ENCODE data around the gene USP43. TPM values are rescaled to one million over a fixed set of nuclear protein-coding genes. Genes with fewer than 3 reads are reported as not detected.

Gene USP43
- total and polyA plus RNA-seq, 2 donors (not counting 1 experiment from before 2014, with no cell fraction given), result 0.16 to 0.30 TPM

- Mint-ChIP-seq H3K4me3 (no peak overlapping the region), H3K9me3 (ENCODE audit: insufficient read depth) (no peaks in the 10 kb centered on the region), H3K27me3 (peaks cover 9% of the 10 kb centered on the region), H3K27ac (no peak overlapping the region), H3K4me1 (peaks cover 1% of the 10 kb centered on the region)
- WGBS (ENCODE audit: insufficient coverage), result 81% methylated on average over 6 of the region's 7 CpGs
- Histone ChIP-seq H3K27ac (ENCODE audit: low read length in 2 of 2) (no peak overlapping the region), H2AFZ (ENCODE audit: insufficient read depth, low read depth, low read length, poor library complexity, severe bottlenecking) (no peak overlapping the region), H3K9ac (ENCODE audit: low read length) (no peak overlapping the region), H3K4me1 (ENCODE audit: control insufficient read depth in 2 of 2, insufficient read depth in 2 of 2, low read length in 2 of 2) (no peaks in the 10 kb centered on the region), H3K27me3 (replicated peaks in 1 of 4; ENCODE audit: control extremely low read depth in 1 of 4, control insufficient read depth in 3 of 4, insufficient read depth in 4 of 4, low read length in 3 of 4) (peaks cover 0 to 2% (median 0%) of the 10 kb centered on the region in 4 experiments), H3K36me3 (replicated peaks in 1 of 2; ENCODE audit: control extremely low read depth in 1 of 2, control insufficient read depth in 1 of 2, extremely low read depth in 1 of 2, insufficient read depth in 2 of 2, low read length in 1 of 2) (no peaks in the 10 kb centered on the region), H4K20me1 (ENCODE audit: control insufficient read depth, insufficient read depth, low read length, poor library complexity, severe bottlenecking) (no peaks in the 10 kb centered on the region), H3K4me2 (replicated peaks; ENCODE audit: low read depth, low read length, poor library complexity, severe bottlenecking) (no peak overlapping the region), H3K79me2 (ENCODE audit: control insufficient read depth, insufficient read depth, low read length) (no peaks in the 10 kb centered on the region), H3K9me3 (ENCODE audit: control extremely low read depth in 1 of 3, control insufficient read depth in 2 of 3, insufficient read depth in 1 of 3, low read length in 2 of 3) (peaks cover 0 to 6% (median 0%) of the 10 kb centered on the region in 3 donors), H3K4me3 (ENCODE audit: control extremely low read depth in 1 of 5, extremely low read depth in 1 of 5, insufficient read depth in 1 of 5, low read depth in 2 of 5, low read length in 4 of 5) (no peak overlapping the region)
- intact Hi-C loops (cut with micrococcal nuclease), result no loop called here
- TF ChIP-seq EZH2 (IDR thresholded peaks at IDR 0.05; ENCODE audit: borderline replicate concordance, insufficient read depth, low read depth, low read length, poor library complexity, severe bottlenecking) (no peak), CTCF (IDR thresholded peaks at IDR 0.05) (no peak)
- POLR2A ChIA-PET, result no interaction called here
- CTCF ChIA-PET, result no interaction called here
- no peak for ATAC-seq (ENCODE audit: low read depth)
- DNase-seq, result no peak
Measured at GRCh38 chr17:9700136-9700535, 54.8 kb downstream of the USP43 start.

- no peak overlapping the region for H3K9ac ChIP-seq (ENCODE audit: low read length)
- 93% methylated on average over 19 of the region's 20 CpGs for WGBS (ENCODE audit: insufficient coverage)
- CTCF ChIA-PET, result no interaction called here
Measured at GRCh38 chr17:9700754-9701476, 55.6 kb downstream of the USP43 start.

More at GRCh38 chr17:9700754-9701476, 55.6 kb downstream of the USP43 start:
- no peak overlapping the region for H3K27ac ChIP-seq (ENCODE audit: low read length in 2 of 2)
- no peak for TF ChIP-seq CTCF (IDR thresholded peaks at IDR 0.05)
- no peak for TF ChIP-seq EZH2 (IDR thresholded peaks at IDR 0.05; ENCODE audit: borderline replicate concordance, insufficient read depth, low read depth, low read length, poor library complexity, severe bottlenecking)
- no peaks in the 10 kb centered on the region for H3K79me2 ChIP-seq (ENCODE audit: control insufficient read depth, insufficient read depth, low read length)
- Mint-ChIP-seq H3K4me3 (no peak overlapping the region), H3K9me3 (ENCODE audit: insufficient read depth) (no peaks in the 10 kb centered on the region), H3K27ac (no peak overlapping the region), H3K27me3 (peaks cover 9% of the 10 kb centered on the region), H3K4me1 (peaks cover 1% of the 10 kb centered on the region)
- DNase-seq, result no peak
- no peaks in the 10 kb centered on the region for H3K36me3 ChIP-seq (replicated peaks in 1 of 2; ENCODE audit: control extremely low read depth in 1 of 2, control insufficient read depth in 1 of 2, extremely low read depth in 1 of 2, insufficient read depth in 2 of 2, low read length in 1 of 2)
- no peak overlapping the region for H3K4me3 ChIP-seq (ENCODE audit: control extremely low read depth in 1 of 5, extremely low read depth in 1 of 5, insufficient read depth in 1 of 5, low read depth in 2 of 5, low read length in 4 of 5)
- H3K9me3 ChIP-seq (ENCODE audit: control extremely low read depth in 1 of 3, control insufficient read depth in 2 of 3, insufficient read depth in 1 of 3, low read length in 2 of 3), result peaks cover 0 to 6% (median 0%) of the 10 kb centered on the region in 3 donors
- POLR2A ChIA-PET, result no interaction called here
- H3K4me1 ChIP-seq (ENCODE audit: control insufficient read depth in 2 of 2, insufficient read depth in 2 of 2, low read length in 2 of 2), result no peaks in the 10 kb centered on the region
- H3K4me2 ChIP-seq (replicated peaks; ENCODE audit: low read depth, low read length, poor library complexity, severe bottlenecking), result no peak overlapping the region
- no peak for ATAC-seq (ENCODE audit: low read depth)
- intact Hi-C loops (cut with micrococcal nuclease), result no loop called here
- H3K27me3 ChIP-seq (replicated peaks in 1 of 4; ENCODE audit: control extremely low read depth in 1 of 4, control insufficient read depth in 3 of 4, insufficient read depth in 4 of 4, low read length in 3 of 4), result peaks cover 0 to 2% (median 0%) of the 10 kb centered on the region in 4 experiments
- no peak overlapping the region for H2AFZ ChIP-seq (ENCODE audit: insufficient read depth, low read depth, low read length, poor library complexity, severe bottlenecking)
- H4K20me1 ChIP-seq (ENCODE audit: control insufficient read depth, insufficient read depth, low read length, poor library complexity, severe bottlenecking), result no peaks in the 10 kb centered on the region
